ENCODE measurements around the gene FBRSL1. TPM values are rescaled to one million over a fixed set of nuclear protein-coding genes. Genes with fewer than 3 reads are reported as not detected.

The FBRSL1 gene
- total RNA-seq, 1 donor from 2014 or later, result 17.1 TPM

GRCh38 chr12:132479291-132479690 lies 10.7 kb upstream of the FBRSL1 start:
- no peak for DNase-seq (ENCODE audit: low read depth)
- no peak for FAIRE-seq
- Histone ChIP-seq H3K4me3 (ENCODE audit: low read depth, low read length) (no peak overlapping the region), H3K27me3 (ENCODE audit: control insufficient read depth, insufficient read depth, low read length) (peaks cover 2% of the 10 kb centered on the region), H3K36me3 (ENCODE audit: control insufficient read depth, insufficient read depth, low read length) (no peaks in the 10 kb centered on the region)
- TF ChIP-seq CTCF (IDR thresholded peaks at IDR 0.05; ENCODE audit: insufficient read depth, low read length, severe bottlenecking), result no peak

GRCh38 chr12:132479938-132480622 lies 9.9 kb upstream of the FBRSL1 start:
- DNase-seq (ENCODE audit: low read depth) (no peak), FAIRE-seq (no peak)
- peaks cover 2% of the 10 kb centered on the region for H3K27me3 ChIP-seq (ENCODE audit: control insufficient read depth, insufficient read depth, low read length)
- no peaks in the 10 kb centered on the region for H3K36me3 ChIP-seq (ENCODE audit: control insufficient read depth, insufficient read depth, low read length)
- no peak overlapping the region for H3K4me3 ChIP-seq (ENCODE audit: low read depth, low read length)
- TF ChIP-seq CTCF (IDR thresholded peaks at IDR 0.05; ENCODE audit: insufficient read depth, low read length, severe bottlenecking), result no peak

- no peak for DNase-seq (ENCODE audit: low read depth)
- Histone ChIP-seq H3K4me3 (ENCODE audit: low read depth, low read length) (no peak overlapping the region), H3K36me3 (ENCODE audit: control insufficient read depth, insufficient read depth, low read length) (no peaks in the 10 kb centered on the region), H3K27me3 (ENCODE audit: control insufficient read depth, insufficient read depth, low read length) (peaks cover 2% of the 10 kb centered on the region)
- FAIRE-seq, result no peak
- no peak for TF ChIP-seq CTCF (IDR thresholded peaks at IDR 0.05; ENCODE audit: insufficient read depth, low read length, severe bottlenecking)
These were observed 9.3 kb upstream of the FBRSL1 start for GRCh38 chr12:132480623-132481132.

- FAIRE-seq (no peak), DNase-seq (ENCODE audit: low read depth) (no peak)
- TF ChIP-seq CTCF (IDR thresholded peaks at IDR 0.05; ENCODE audit: insufficient read depth, low read length, severe bottlenecking), result no peak
- no peak overlapping the region for H3K4me3 ChIP-seq (ENCODE audit: low read depth, low read length)
- H3K36me3 ChIP-seq (ENCODE audit: control insufficient read depth, insufficient read depth, low read length), result no peaks in the 10 kb centered on the region
- H3K27me3 ChIP-seq (ENCODE audit: control insufficient read depth, insufficient read depth, low read length), result peaks cover 2% of the 10 kb centered on the region
These were observed 8.6 kb upstream of the FBRSL1 start for GRCh38 chr12:132481345-132481744.

- no peak for FAIRE-seq
- no peak for DNase-seq (ENCODE audit: low read depth)
- H3K4me3 ChIP-seq (ENCODE audit: low read depth, low read length), result no peak overlapping the region
- H3K36me3 ChIP-seq (ENCODE audit: control insufficient read depth, insufficient read depth, low read length), result no peaks in the 10 kb centered on the region
- H3K27me3 ChIP-seq (ENCODE audit: control insufficient read depth, insufficient read depth, low read length), result peaks cover 2% of the 10 kb centered on the region
- TF ChIP-seq CTCF (IDR thresholded peaks at IDR 0.05; ENCODE audit: insufficient read depth, low read length, severe bottlenecking), result no peak
These were observed 7.9 kb upstream of the FBRSL1 start for GRCh38 chr12:132481771-132482745.
